Stimulated activated CD8-positive, alpha-beta memory T cell treated with anti-CD3 and anti-CD28 coated beads, Interleukin-2, amount 100 ng/mL, for 1 hour (primary cell): ENCODE measurements around the gene TOE1.
A peak's percentile ranks its signal among the peaks of the same experiment; 100 is the strongest.
"Not testable (repeated sequence)": the region's sequence is repeated elsewhere in the genome, so short reads cannot be mapped to it uniquely, and the experiment has no call there.

Experiments used
- DNase-seq, 2 donors: peaks; one replicate each; pipeline ENCODE4 v3.0.0-alpha.2; 2020; ENCODE audit warnings: low read depth in 2 of 2

The TOE1 gene

GRCh38 chr1:45339789-45340558 is at the start of gene TOE1, which contains the start of gene MUTYH:
TSS of gene TOE1 (plus strand) at chr1:45340170. CDS start at chr1:45340253, 83 bp downstream.
TSS of gene MUTYH (minus strand) at chr1:45340440. CDS start at chr1:45334505, 5,935 bp downstream.
- DNase-seq = peak; percentile 74 to 80

GRCh38 chr1:45291002-45291401 is 49.0 kb upstream of the TOE1 start:
- DNase-seq = not testable (repeated sequence)

GRCh38 chr1:45291716-45292115 is 48.3 kb upstream of the TOE1 start:
- DNase-seq = no peak

GRCh38 chr1:45297666-45298356 is 42.2 kb upstream of the TOE1 start:
- no peak for DNase-seq

DNA sequence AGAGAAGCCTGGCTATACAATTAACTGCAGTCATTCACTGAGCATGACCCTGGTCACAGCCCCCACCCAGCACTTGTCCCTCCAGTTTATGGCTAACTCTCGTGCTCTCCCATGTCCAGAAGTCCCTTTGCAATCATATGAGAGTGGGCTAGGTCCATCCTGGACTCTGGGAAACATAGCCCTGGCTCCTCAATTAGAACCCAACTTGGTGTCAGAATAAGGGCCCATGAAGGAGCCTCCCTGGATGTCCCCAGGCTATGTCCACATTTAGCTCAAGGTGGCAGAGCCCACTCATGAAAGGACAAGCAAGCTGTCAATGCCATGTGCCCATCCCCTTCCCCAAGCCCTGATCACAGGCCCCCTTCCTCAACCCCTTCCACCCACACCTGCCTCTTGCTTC is 40.7 kb upstream of the TOE1 start:
- no peak for DNase-seq

DNA sequence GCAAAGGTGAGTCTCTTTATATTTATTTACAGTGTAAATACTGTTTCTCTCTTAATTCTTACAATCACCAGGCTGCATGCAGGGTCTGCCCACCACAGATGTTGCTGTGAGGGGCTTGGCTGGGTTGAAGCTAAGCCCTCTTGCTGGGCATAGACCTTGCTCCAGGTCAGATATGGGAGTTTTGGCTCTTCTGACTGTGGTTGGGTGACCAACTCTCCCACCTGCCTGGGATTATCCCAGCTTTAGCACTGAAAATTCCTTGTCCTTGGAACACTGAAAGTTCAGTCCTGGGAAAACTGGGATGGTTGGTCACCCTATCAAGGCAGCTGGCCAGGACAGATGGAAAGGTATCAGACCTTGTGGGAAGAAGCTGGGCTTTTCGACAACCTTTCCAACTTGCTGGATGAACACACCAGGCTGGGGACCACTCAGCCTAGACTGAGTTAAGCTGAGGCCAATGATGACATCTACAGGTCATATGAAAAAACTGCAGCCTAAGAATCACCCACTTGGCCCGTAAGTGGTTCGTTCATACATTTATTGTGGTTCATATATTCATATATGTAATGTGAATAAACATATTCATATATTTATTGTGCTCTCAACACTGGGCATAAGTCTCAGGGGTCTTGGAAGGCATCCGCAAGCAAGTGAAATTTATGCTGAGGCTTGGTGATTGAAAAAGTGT is 39.8 kb upstream of the TOE1 start:
- peak in 1 of 2 donors; percentile 7 for DNase-seq

- no peak for DNase-seq
These were observed 39.3 kb upstream of the TOE1 start for GRCh38 chr1:45300669-45300997.

- DNase-seq = no peak
These were observed 37.3 kb upstream of the TOE1 start for GRCh38 chr1:45302505-45303150.

- peak; percentile 96 to 97 for DNase-seq
These were observed 36.3 kb upstream of the TOE1 start for GRCh38 chr1:45303520-45304310.

- DNase-seq = no peak
These were observed 35.5 kb upstream of the TOE1 start for GRCh38 chr1:45304311-45305081.

GRCh38 chr1:45305231-45305630 is 34.7 kb upstream of the TOE1 start:
- no peak for DNase-seq

DNA sequence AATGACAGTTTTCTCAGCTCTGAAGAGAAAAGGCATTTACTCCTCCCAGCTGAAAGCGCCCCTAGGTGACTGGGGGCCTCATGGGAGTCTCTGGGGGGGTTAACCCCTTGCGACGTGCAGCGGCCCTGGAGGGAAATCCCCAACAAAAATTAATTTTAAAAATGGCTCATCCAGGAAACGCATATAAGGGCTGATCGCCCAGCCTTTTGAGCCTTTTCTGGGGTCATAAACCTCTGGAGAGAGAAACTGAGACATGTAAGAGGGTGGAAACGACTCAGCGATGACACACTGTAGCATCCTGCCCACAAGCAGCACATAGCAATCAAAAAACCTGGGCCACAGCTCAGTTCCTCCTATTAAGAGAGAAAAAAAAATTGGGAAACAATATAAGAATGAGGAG is 33.7 kb upstream of the TOE1 start:
- no peak for DNase-seq

DNA sequence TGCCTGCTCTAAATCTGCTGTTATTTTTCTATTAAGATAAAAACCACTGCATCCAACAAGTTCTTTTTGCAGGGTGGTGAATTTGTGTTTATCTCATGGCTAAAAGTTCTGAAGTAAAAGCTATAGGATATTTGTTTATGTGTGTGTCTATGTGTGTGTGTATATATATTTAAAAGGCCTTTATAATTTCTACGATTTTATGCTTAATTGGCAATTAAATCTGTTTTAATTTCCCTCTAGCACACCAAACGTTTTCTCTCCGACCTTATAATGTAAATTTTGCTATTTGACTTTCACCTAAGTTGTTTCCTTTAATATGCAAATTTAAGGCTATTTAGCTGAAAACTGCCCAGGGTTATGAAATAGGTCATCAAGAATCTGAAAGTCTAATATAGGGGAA is 33.1 kb upstream of the TOE1 start:
- DNase-seq = no peak

- no peak for DNase-seq
These were observed 25.7 kb upstream of the TOE1 start for GRCh38 chr1:45314266-45314665.

DNA sequence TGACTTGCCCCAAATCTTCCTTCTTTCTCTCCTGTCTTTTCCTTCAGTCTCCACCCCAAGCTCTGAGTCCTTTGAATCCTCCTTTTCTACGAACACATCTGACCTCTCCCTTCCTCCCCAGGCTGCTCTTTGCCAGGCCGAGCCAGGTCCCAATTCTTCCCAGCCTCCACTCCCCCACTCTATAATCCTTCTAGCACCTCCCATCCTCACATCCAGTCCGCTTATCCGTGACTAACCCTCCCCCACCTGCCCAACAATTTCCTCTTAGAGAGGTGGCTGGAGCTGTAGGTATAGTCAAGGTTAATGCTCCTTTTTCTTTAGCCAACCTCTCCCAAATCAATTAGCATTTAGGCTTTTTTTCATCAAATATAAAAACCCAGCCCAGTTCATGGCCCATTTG is 22.8 kb upstream of the TOE1 start:
- DNase-seq = no peak

- no peak for DNase-seq
These were observed 20.2 kb upstream of the TOE1 start for GRCh38 chr1:45319761-45320160.

- no peak for DNase-seq
These were observed 18.5 kb upstream of the TOE1 start for GRCh38 chr1:45321444-45321843.

DNA sequence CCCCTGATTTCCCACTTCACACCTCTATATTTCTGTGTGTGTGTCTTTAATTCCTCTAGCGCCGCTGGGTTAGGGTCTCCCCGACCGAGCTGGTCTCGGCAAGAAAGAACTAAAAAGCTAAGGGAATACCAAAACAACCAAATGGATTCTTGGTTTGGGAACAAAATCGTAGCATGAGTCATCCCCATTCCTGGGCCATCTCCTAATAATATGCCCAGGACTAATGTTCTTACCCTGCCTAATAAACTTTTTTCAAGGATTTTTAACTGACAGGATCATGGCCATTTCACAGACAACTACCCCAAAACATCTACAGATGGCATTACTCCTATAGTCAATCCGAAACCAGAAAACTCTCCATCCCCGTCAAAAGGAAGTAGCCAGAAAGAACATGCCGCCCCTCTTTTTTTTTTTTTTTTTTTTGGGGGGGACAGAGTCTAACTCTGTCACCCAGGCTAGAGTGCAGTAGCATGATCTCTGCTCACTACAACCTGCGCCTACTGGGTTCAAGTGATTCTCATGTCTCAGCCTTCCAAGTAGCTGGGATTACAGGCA is 17.4 kb upstream of the TOE1 start:
- no peak for DNase-seq

GRCh38 chr1:45325851-45326506 is 14.0 kb upstream of the TOE1 start:
- DNase-seq = no peak
